Bronchial epithelial cell (primary cell): ENCODE measurements around the gene HSPA12A. TPM values are rescaled to one million over a fixed set of nuclear protein-coding genes. Genes with fewer than 3 reads are reported as not detected.
A peak's percentile ranks its signal among the peaks of the same experiment; 100 is the strongest.

Experiments used
- DNase-seq: peaks from one replicate; pipeline ENCODE4 v3.0.0-alpha.2; 2010; ENCODE audit warnings: low read depth
- FAIRE-seq: peaks from 2 replicates; lab custom pipeline; 2011; peaks lifted over from hg19 to GRCh38; lab: Jason Lieb, UNC
- H3K27me3 ChIP-seq: 2 replicates; pipeline ENCODE4 v1.5.1; 2011; ENCODE audit warnings: low read length; ENCODE audit not compliant: control insufficient read depth, insufficient read depth
- H3K36me3 ChIP-seq: 2 replicates; pipeline ENCODE4 v1.5.1; 2011; ENCODE audit warnings: low read length; ENCODE audit not compliant: control insufficient read depth, insufficient read depth
- H3K4me3 ChIP-seq: 2 replicates; pipeline ENCODE4 v1.5.1; 2011; ENCODE audit warnings: mild to moderate bottlenecking, low read depth, low read length, control low read depth
- CTCF ChIP-seq: IDR thresholded peaks from 2 replicates; pipeline ENCODE4 v1.5.1; 2011; ENCODE audit warnings: mild to moderate bottlenecking, moderate library complexity, low read length, control low read depth, inconsistent platforms; ENCODE audit not compliant: insufficient read depth, severe bottlenecking
- total RNA-seq: library from RNA; depleted of rRNA; stranded (reverse); fragments of >200 nt; gene quantifications from 2 replicates; pipeline ENCODE4 v1.2.1, GENCODE V29; 2014

Gene HSPA12A
- total RNA-seq, 1 donor from 2014 or later, result 0.79 TPM

- no peak for DNase-seq
- Histone ChIP-seq H3K4me3 (no peak overlapping the region), H3K27me3 (no peaks in the 10 kb centered on the region), H3K36me3 (no peaks in the 10 kb centered on the region)
- TF ChIP-seq CTCF, result no peak
- FAIRE-seq, result no peak
Observed at GRCh38 chr10:116785282-116785681, 42.9 kb upstream of the HSPA12A start.

DNA sequence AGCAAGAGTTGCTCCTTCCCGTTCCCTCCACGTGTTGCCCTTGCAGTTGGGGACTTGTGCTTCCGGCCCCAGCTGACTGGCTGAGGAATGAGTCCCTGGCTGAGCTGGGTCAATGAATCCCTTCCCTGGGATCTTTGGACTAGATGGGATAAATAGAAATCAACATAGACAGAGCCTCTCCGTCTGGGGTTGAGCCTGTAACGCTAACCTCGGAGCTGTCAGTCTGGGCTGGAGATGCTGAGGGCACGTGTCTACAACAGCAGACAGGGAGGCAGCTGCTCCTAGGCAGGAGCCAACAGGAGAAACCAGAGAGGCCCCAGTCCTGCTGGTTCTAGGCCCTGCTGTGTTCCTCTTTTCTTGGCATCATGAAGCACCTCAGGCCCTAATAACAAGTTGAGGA lies 42.3 kb upstream of the HSPA12A start:
- no peak for TF ChIP-seq CTCF
- no peak for FAIRE-seq
- Histone ChIP-seq H3K4me3 (no peak overlapping the region), H3K36me3 (no peaks in the 10 kb centered on the region), H3K27me3 (no peaks in the 10 kb centered on the region)
- DNase-seq, result no peak

DNA sequence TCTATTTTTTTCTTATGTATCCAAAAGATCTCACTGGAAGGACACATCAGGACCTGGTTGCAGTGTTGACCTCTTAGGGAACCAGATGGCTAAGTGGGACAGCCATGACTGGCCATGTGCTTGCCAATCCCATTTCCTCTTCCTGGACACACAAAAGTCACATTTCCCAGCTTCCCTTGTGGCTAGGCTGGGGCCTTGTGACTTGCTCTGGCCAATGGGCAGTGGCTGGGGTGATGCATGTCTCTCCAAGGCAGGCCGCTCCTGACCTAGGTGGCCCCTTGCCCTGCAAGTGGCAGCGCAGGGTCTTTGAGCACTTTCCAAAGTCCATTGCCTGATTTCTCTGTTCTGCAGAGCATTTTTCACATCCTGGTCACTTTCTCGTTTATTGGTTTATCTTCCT lies 41.7 kb upstream of the HSPA12A start:
- no peaks in the 10 kb centered on the region for H3K36me3 ChIP-seq
- DNase-seq, result no peak
- H3K4me3 ChIP-seq, result no peak overlapping the region
- TF ChIP-seq CTCF, result no peak
- H3K27me3 ChIP-seq, result no peaks in the 10 kb centered on the region
- FAIRE-seq, result no peak

- no peak overlapping the region for H3K4me3 ChIP-seq
- no peak for TF ChIP-seq CTCF
- H3K36me3 ChIP-seq, result no peaks in the 10 kb centered on the region
- peak; percentile 33 for DNase-seq
- peak; percentile 84 for FAIRE-seq
- H3K27me3 ChIP-seq, result no peaks in the 10 kb centered on the region
Observed at GRCh38 chr10:116783011-116783655, 40.8 kb upstream of the HSPA12A start.

GRCh38 chr10:116781370-116781884 lies 39.1 kb upstream of the HSPA12A start:
- no peaks in the 10 kb centered on the region for H3K27me3 ChIP-seq
- DNase-seq (no peak), FAIRE-seq (peak; percentile 13)
- H3K4me3 ChIP-seq, result no peak overlapping the region
- no peaks in the 10 kb centered on the region for H3K36me3 ChIP-seq
- no peak for TF ChIP-seq CTCF
